Activated CD4-positive, alpha-beta T cell treated with anti-CD3 and anti-CD28 coated beads, Interleukin-2, amount 10 ng/mL, durations not matched to agents 7 days and 5 days (primary cell): Measurements from ENCODE around the gene CHMP3. TPM values are rescaled to one million over a fixed set of nuclear protein-coding genes. Genes with fewer than 3 reads are reported as not detected.
"Not testable (repeated sequence)": the region's sequence is repeated elsewhere in the genome, so short reads cannot be mapped to it uniquely, and the experiment has no call there.

Experiments
- CTCF ChIA-PET: fragments of 350-600 bp; sonication (Branson Sonifier 250); formaldehyde crosslinking; loops from one replicate; lab custom pipeline; 2021; ENCODE audit warnings: antibody characterized with exemption; lab: Charles Lee
- POLR2A ChIA-PET: fragments of 350-600 bp; sonication (Branson Sonifier 250); formaldehyde crosslinking; loops from one replicate; lab custom pipeline; 2021; ENCODE audit warnings: antibody characterized with exemption; lab: Charles Lee
- DNase-seq: peaks from one replicate; pipeline ENCODE4 v3.0.0-alpha.2; 2020
- H3K27ac Mint-ChIP-seq: one replicate; pipeline ENCODE4 v1.8.0; 2021; ENCODE audit warnings: mild to moderate bottlenecking, moderate library complexity, mixed read lengths
- H3K27me3 Mint-ChIP-seq: one replicate; pipeline ENCODE4 v1.8.0; 2021; ENCODE audit warnings: mixed read lengths
- H3K36me3 Mint-ChIP-seq: one replicate; pipeline ENCODE4 v1.8.0; 2021; ENCODE audit warnings: low read depth, mixed read lengths
- H3K4me1 Mint-ChIP-seq: one replicate; pipeline ENCODE4 v1.8.0; 2021; ENCODE audit warnings: mixed read lengths
- H3K4me3 Mint-ChIP-seq: one replicate; pipeline ENCODE4 v1.8.0; 2021; ENCODE audit warnings: mild to moderate bottlenecking, moderate library complexity, mixed read lengths
- H3K9me3 Mint-ChIP-seq: one replicate; pipeline ENCODE4 v1.8.0; 2021; ENCODE audit warnings: mixed read lengths
- total RNA-seq, 2 experiments: library from RNA; stranded (reverse); gene quantifications; one replicate each; pipeline ENCODE4 v1.2.3, GENCODE V29; 2021

Gene CHMP3
- total RNA-seq, result 10 to 100 TPM; 50.2 to 50.7 TPM

GRCh38 chr2:86562922-86563649 lies at the start of gene CHMP3:
CHMP3 (minus strand) TSS chr2:86563443; CDS start chr2:86563348, 95 bp downstream.
- peak within 1 kb of the TSS; percentile 93 for H3K4me3 Mint-ChIP-seq
- peaks cover 43% of the 10 kb centered on the region for H3K4me1 Mint-ChIP-seq
- no peaks in the 10 kb centered on the region for H3K27me3 Mint-ChIP-seq
- peaks cover 35% of the 10 kb centered on the region for H3K36me3 Mint-ChIP-seq
- ChIA-PET CTCF (no interaction called here), POLR2A (no interaction called here)
- peak; percentile 96 for DNase-seq
- H3K27ac Mint-ChIP-seq, result peak within 1 kb of the TSS; percentile 100
- peaks cover 11% of the 10 kb centered on the region for H3K9me3 Mint-ChIP-seq

DNA sequence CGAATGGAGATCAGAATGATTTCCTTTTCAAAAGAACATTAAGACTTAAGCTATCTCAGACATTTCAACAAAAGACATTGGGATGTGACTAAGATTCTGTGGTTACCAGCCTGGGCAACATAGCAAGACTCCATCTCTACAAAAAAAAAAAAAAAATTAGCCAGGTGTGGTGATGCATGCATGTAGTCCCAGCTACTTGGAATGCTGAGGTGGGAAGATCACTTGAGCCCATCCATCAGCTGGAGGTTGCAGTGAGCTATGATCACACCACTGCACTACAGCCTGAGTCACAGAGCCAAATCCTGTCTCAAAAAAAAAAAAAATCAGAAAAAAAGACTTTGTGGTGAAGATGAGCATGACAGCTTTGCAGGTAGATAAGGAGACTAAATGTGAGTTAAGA lies 47.6 kb upstream of the CHMP3 start:
- H3K36me3 Mint-ChIP-seq, result peaks cover 47% of the 10 kb centered on the region
- H3K4me1 Mint-ChIP-seq, result peaks cover 11% of the 10 kb centered on the region
- H3K27ac Mint-ChIP-seq, result no peak overlapping the region
- POLR2A ChIA-PET, result no interaction called here
- no peaks in the 10 kb centered on the region for H3K9me3 Mint-ChIP-seq
- no peaks in the 10 kb centered on the region for H3K27me3 Mint-ChIP-seq
- no peak for DNase-seq
- CTCF ChIA-PET, result interaction anchor here (1.5 kb wide), 1 partner anchor 12 kb away, joined by 5 read pairs; no protein-coding TSS in a partner anchor
- H3K4me3 Mint-ChIP-seq, result no peak overlapping the region

DNA sequence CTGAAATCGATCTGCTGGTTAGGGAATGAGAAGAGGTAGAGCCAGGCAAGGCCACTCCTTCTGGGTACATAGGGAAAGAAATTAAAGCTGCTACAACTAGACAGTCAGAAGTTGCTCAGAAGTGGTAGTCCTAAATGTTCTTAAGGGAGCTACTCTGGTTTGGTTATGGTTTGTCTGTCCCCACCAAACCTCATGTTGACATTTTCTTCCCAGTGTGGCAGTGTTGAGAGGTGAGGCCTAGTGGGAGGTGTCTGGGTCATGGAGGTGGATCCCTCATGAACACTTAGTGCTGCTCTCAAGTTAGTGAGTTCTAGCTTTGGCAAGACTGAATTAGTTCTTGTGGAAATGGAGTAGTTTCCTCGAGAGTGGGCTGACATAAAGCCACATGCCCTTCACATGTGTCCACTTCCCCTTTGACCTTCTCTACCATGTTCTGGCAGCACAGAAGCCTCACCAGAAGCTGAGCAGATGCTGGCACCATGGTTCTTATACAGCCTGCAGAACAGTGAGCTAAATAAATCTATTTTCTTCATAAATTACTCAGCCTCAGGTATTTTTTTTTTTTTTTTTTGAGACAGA lies 45.7 kb upstream of the CHMP3 start:
- Mint-ChIP-seq H3K27ac (no peak overlapping the region), H3K4me1 (peaks cover 11% of the 10 kb centered on the region), H3K4me3 (no peak overlapping the region), H3K36me3 (peaks cover 51% of the 10 kb centered on the region), H3K9me3 (no peaks in the 10 kb centered on the region), H3K27me3 (no peaks in the 10 kb centered on the region)
- CTCF ChIA-PET, result interaction anchor here (0.6 to 1.6 kb wide), 4 partner anchors 8 to 1281 kb away, joined by 3 to 6 read pairs (median 4); partner anchors contain the start of gene TGOLN2
- no peak for DNase-seq
- POLR2A ChIA-PET, result no interaction called here

DNA sequence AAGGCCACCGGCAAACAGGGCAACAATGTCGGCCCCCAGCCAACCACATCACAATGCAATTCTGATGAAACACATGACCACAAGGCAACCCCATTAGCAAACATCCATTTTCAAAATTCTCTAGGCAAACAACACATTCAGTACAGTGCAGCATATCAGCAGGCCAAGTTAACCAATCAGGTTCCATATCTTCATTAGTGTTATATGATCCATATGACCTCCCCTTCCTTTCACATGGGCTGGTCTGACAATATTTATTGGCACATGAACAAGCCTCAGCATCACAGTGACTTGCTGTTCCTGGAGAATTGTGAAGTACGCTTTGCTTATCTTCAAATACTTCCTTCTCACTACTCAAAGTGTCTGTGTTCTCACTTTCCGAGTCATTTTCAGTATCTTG lies 40.7 kb upstream of the CHMP3 start:
- no peak for DNase-seq
- no peak overlapping the region for H3K4me3 Mint-ChIP-seq
- H3K27me3 Mint-ChIP-seq, result no peaks in the 10 kb centered on the region
- no peak overlapping the region for H3K27ac Mint-ChIP-seq
- H3K4me1 Mint-ChIP-seq, result no peaks in the 10 kb centered on the region
- peaks cover 35% of the 10 kb centered on the region for H3K36me3 Mint-ChIP-seq
- ChIA-PET CTCF (interaction anchor here (1.6 kb wide), 1 partner anchor 20 kb away, joined by 3 read pairs; no protein-coding TSS in a partner anchor), POLR2A (no interaction called here)
- no peaks in the 10 kb centered on the region for H3K9me3 Mint-ChIP-seq

GRCh38 chr2:86598966-86599365 lies 35.7 kb upstream of the CHMP3 start:
- DNase-seq, result no peak
- Mint-ChIP-seq H3K4me3 (no peak overlapping the region), H3K9me3 (no peaks in the 10 kb centered on the region), H3K27me3 (peaks cover 1% of the 10 kb centered on the region), H3K36me3 (peaks cover 14% of the 10 kb centered on the region), H3K27ac (no peak overlapping the region), H3K4me1 (no peaks in the 10 kb centered on the region)
- POLR2A ChIA-PET, result no interaction called here
- CTCF ChIA-PET, result interaction anchor here (1.2 kb wide), 1 partner anchor 25 kb away, joined by 3 read pairs; no protein-coding TSS in a partner anchor

DNA sequence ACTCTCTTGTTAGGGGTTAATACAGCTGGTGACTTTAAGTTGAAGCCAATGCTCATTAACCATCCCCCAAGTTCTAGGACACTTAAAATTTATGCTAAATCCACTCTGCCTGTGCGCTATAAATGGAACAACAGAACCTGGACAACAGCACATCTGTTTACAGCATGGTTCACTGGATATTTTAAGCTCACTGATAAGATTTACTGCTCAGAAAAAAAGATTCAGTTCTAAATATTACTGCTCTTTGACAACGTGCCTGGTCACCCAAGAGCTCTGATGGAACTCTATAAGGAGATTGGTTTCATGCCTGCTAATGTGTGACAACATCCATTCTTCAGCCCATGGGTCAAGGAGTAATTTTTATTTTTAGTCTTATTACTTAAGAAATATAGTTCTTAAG lies 32.9 kb upstream of the CHMP3 start:
- no peak overlapping the region for H3K4me3 Mint-ChIP-seq
- no peak overlapping the region for H3K27ac Mint-ChIP-seq
- POLR2A ChIA-PET, result no interaction called here
- peaks cover 4% of the 10 kb centered on the region for H3K27me3 Mint-ChIP-seq
- no peaks in the 10 kb centered on the region for H3K4me1 Mint-ChIP-seq
- H3K9me3 Mint-ChIP-seq, result no peaks in the 10 kb centered on the region
- H3K36me3 Mint-ChIP-seq, result peaks cover 2% of the 10 kb centered on the region
- CTCF ChIA-PET, result interaction anchor here (0.8 to 1.5 kb wide), 3 partner anchors 9 to 516 kb away, joined by 3 to 5 read pairs (median 3); no protein-coding TSS in a partner anchor
- no peak for DNase-seq

DNA sequence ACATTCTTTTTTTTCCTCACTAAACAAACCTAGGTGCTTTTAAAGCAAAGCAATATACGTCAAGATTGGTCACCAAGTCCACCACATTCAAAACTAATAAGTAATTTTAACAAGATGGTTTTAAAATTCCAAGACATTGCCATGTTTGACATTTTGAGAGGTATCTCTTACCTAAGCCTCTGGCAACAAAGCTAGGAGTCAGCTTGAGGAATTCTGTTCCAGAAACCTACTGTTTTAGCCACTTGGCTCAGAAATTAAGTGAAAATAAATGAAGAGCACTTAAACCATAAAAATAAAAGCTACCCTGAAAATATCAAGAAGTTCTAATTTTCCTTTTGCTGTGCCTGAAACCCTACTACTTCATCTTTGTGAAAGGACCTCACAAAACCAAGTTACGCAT lies 30.0 kb upstream of the CHMP3 start:
- no peak for DNase-seq
- Mint-ChIP-seq H3K4me1 (no peaks in the 10 kb centered on the region), H3K9me3 (peaks cover 4% of the 10 kb centered on the region), H3K4me3 (no peak overlapping the region), H3K36me3 (no peaks in the 10 kb centered on the region), H3K27ac (no peak overlapping the region), H3K27me3 (peaks cover 5% of the 10 kb centered on the region)
- CTCF ChIA-PET, result no interaction called here
- POLR2A ChIA-PET, result no interaction called here

DNA sequence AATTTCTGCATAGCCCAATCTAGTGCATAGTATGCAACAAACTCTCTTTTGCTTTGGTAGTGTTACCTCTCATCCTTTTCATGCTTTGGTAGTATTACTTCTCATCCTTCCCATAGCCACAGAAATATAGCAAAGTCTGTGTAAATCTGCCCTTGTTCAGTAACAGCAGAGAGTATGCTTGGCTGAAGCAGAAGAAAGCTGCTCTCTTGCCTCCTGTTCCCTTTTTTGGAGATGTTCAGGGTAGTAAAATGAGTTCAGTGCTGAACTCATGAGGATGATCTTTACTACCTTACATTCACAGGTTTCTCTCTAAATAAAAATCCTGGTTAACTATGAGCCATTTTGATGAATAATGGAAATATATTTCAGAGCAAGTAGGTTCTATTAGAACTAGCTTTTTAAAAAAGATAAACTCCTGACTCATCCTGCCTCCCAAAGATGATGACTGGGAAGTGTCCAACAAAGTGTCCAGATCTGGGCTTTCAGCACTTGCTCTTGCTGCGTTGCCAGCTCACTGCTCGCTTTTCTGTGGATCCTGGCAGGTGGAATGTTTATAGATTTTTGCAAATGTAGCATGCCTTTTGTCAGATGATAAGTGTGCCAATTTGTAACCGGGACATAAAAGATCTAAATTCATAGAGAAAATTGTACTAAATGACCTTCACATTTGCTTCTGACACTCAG lies 29.4 kb upstream of the CHMP3 start:
- H3K4me1 Mint-ChIP-seq, result no peaks in the 10 kb centered on the region
- no peak overlapping the region for H3K27ac Mint-ChIP-seq
- H3K9me3 Mint-ChIP-seq, result peaks cover 4% of the 10 kb centered on the region
- POLR2A ChIA-PET, result no interaction called here
- H3K27me3 Mint-ChIP-seq, result peaks cover 5% of the 10 kb centered on the region
- H3K4me3 Mint-ChIP-seq, result no peak overlapping the region
- CTCF ChIA-PET, result interaction anchor here (0.6 to 1.6 kb wide), 3 partner anchors 26 to 397 kb away, joined by 3 read pairs; partner anchors contain the start of gene IMMT
- no peaks in the 10 kb centered on the region for H3K36me3 Mint-ChIP-seq
- no peak for DNase-seq

GRCh38 chr2:86589701-86590100 lies 26.5 kb upstream of the CHMP3 start:
- POLR2A ChIA-PET, DNase-seq, H3K9me3 Mint-ChIP-seq, H3K4me3 Mint-ChIP-seq, CTCF ChIA-PET, H3K27me3 Mint-ChIP-seq, H3K36me3 Mint-ChIP-seq, H3K27ac Mint-ChIP-seq, H3K4me1 Mint-ChIP-seq: not testable (repeated sequence)

DNA sequence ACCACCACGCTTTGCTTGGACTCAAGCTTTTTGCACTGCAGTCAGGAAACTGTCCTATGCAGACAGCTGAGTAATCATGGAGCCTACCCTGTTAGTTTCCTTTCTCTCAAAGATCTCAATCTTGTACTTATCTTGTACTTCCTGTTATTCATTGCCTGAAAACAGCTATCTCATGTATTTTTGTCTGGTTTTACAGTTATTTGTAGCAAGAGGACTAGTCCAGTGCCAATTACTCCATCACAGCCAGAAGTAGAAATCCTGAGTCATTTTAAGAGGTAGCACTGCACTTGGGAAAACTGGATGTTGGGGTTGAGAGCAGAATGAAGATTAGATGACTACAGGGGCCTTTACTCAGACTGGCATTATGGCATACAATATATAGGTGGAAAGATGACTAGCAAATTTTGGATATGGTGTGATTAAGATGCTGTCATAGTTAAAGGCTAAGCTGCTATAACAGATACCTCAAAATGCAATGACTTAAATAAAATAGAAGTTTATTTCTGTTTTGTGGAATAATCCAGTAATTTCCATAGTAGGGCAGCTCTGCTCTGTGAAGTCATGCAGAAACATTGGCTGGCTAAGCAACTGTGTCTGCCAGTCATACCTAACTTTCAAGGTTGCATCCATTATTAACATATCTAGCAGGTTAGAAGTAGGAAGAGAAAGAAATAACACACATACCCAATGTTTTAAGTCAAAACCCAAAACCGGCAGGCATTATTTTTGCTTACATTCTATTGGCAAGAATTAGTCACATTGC lies 21.1 kb upstream of the CHMP3 start:
- DNase-seq, result no peak
- ChIA-PET POLR2A (no interaction called here), CTCF (interaction anchor here (0.7 to 1.5 kb wide), 4 partner anchors 10 to 31 kb away, joined by 3 read pairs; no protein-coding TSS in a partner anchor)
- peaks cover 2% of the 10 kb centered on the region for H3K27me3 Mint-ChIP-seq
- peaks cover 12% of the 10 kb centered on the region for H3K9me3 Mint-ChIP-seq
- no peak overlapping the region for H3K4me3 Mint-ChIP-seq
- H3K36me3 Mint-ChIP-seq, result peaks cover 3% of the 10 kb centered on the region
- H3K27ac Mint-ChIP-seq, result peak overlapping the region; percentile 84
- H3K4me1 Mint-ChIP-seq, result peaks cover 10% of the 10 kb centered on the region

DNA sequence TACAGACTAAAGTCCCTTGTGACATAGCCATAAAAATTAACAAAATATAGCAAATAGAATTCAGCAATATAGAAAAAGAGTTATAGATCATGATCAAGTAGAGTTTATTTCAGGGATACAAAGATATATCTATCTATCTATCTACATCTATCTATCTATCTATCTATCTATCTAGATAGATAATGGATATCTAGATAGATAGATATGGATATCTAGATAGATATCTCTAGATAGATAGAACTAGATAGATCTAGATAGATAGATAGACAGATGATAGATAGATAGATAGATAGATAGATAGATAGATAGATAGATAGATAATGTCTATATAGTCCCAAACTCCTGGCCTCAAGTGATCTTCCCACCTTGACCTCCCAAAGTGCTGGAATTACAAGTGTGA lies 17.3 kb upstream of the CHMP3 start:
- Mint-ChIP-seq H3K9me3 (peaks cover 12% of the 10 kb centered on the region), H3K36me3 (peaks cover 3% of the 10 kb centered on the region), H3K4me3 (no peak overlapping the region), H3K4me1 (peaks cover 10% of the 10 kb centered on the region), H3K27me3 (no peaks in the 10 kb centered on the region), H3K27ac (no peak overlapping the region)
- POLR2A ChIA-PET, result no interaction called here
- no peak for DNase-seq
- CTCF ChIA-PET, result no interaction called here

GRCh38 chr2:86577817-86578456 lies 14.7 kb upstream of the CHMP3 start:
- peaks cover 13% of the 10 kb centered on the region for H3K9me3 Mint-ChIP-seq
- DNase-seq, result no peak
- H3K36me3 Mint-ChIP-seq, result peaks cover 3% of the 10 kb centered on the region
- ChIA-PET CTCF (no interaction called here), POLR2A (no interaction called here)
- H3K27me3 Mint-ChIP-seq, result no peaks in the 10 kb centered on the region
- H3K4me1 Mint-ChIP-seq, result no peaks in the 10 kb centered on the region
- no peak overlapping the region for H3K4me3 Mint-ChIP-seq
- H3K27ac Mint-ChIP-seq, result no peak overlapping the region
